ENCODE measurements around the gene ACO2. TPM values are rescaled to one million over a fixed set of nuclear protein-coding genes. Genes with fewer than 3 reads are reported as not detected.
"Not testable (repeated sequence)": the region's sequence is repeated elsewhere in the genome, so short reads cannot be mapped to it uniquely, and the experiment has no call there.

ACO2 gene
- total RNA-seq, 1 experiment from 2014 or later = 34.3 TPM

- no peak for DNase-seq (ENCODE audit: low spot score)
Measured at GRCh38 chr22:41540006-41540315, 71.0 kb downstream of the ACO2 start.

GRCh38 chr22:41540365-41540764 lies 71.4 kb downstream of the ACO2 start:
- no peak for DNase-seq (ENCODE audit: low spot score)

GRCh38 chr22:41541484-41541883 lies 72.6 kb downstream of the ACO2 start:
- DNase-seq (ENCODE audit: low spot score) = no peak

GRCh38 chr22:41542224-41542623 lies 73.3 kb downstream of the ACO2 start:
- no peak for DNase-seq (ENCODE audit: low spot score)

- peak; percentile 87 for DNase-seq (ENCODE audit: low spot score)
Measured at GRCh38 chr22:41543854-41544670, 75.1 kb downstream of the ACO2 start, which contains the start of gene POLR3H. TSS of gene POLR3H (minus strand) at chr22:41544470. CDS start at chr22:41544101, 369 bp downstream.

- DNase-seq (ENCODE audit: low spot score) = no peak
Measured at GRCh38 chr22:41544671-41545476, 76.0 kb downstream of the ACO2 start.

- DNase-seq (ENCODE audit: low spot score) = no peak
Measured at GRCh38 chr22:41548830-41549211, 79.9 kb downstream of the ACO2 start.

- no peak for DNase-seq (ENCODE audit: low spot score)
Measured at GRCh38 chr22:41550952-41551491, 82.1 kb downstream of the ACO2 start.

- no peak for DNase-seq (ENCODE audit: low spot score)
Measured at GRCh38 chr22:41551877-41552582, 83.1 kb downstream of the ACO2 start.

GRCh38 chr22:41555325-41555982 lies 86.5 kb downstream of the ACO2 start:
- no peak for DNase-seq (ENCODE audit: low spot score)

GRCh38 chr22:41556561-41556960 lies 87.6 kb downstream of the ACO2 start:
- DNase-seq (ENCODE audit: low spot score) = no peak

- peak; percentile 63 for DNase-seq (ENCODE audit: low spot score)
Measured at GRCh38 chr22:41557401-41558240, 88.7 kb downstream of the ACO2 start.

- not testable (repeated sequence) for DNase-seq (ENCODE audit: low spot score)
Measured at GRCh38 chr22:41558241-41558630, 89.3 kb downstream of the ACO2 start.

- DNase-seq (ENCODE audit: low spot score) = no peak
Measured at GRCh38 chr22:41560095-41560471, 91.2 kb downstream of the ACO2 start.

GRCh38 chr22:41561335-41561734 lies 92.4 kb downstream of the ACO2 start:
- DNase-seq (ENCODE audit: low spot score) = no peak

- no peak for DNase-seq (ENCODE audit: low spot score)
Measured at GRCh38 chr22:41561788-41562187, 92.9 kb downstream of the ACO2 start.

GRCh38 chr22:41562461-41562860 lies 93.5 kb downstream of the ACO2 start:
- no peak for DNase-seq (ENCODE audit: low spot score)

- DNase-seq (ENCODE audit: low spot score) = peak; percentile 91
Measured at GRCh38 chr22:41563051-41563711, 94.3 kb downstream of the ACO2 start.

- DNase-seq (ENCODE audit: low spot score) = no peak
Measured at GRCh38 chr22:41564563-41564962, 95.6 kb downstream of the ACO2 start.

GRCh38 chr22:41565403-41566054 lies 96.6 kb downstream of the ACO2 start:
- DNase-seq (ENCODE audit: low spot score) = peak; percentile 91
